ENCODE data around the gene SMCO3.
A peak's percentile ranks its signal among the peaks of the same experiment; 100 is the strongest.

The SMCO3 gene

GRCh38 chr12:14814014-14814413 lies at the start of gene SMCO3:
Gene SMCO3 (minus strand): TSS chr12:14814182. CDS start chr12:14806680, 7,502 bp downstream.
- no peak for DNase-seq

DNA sequence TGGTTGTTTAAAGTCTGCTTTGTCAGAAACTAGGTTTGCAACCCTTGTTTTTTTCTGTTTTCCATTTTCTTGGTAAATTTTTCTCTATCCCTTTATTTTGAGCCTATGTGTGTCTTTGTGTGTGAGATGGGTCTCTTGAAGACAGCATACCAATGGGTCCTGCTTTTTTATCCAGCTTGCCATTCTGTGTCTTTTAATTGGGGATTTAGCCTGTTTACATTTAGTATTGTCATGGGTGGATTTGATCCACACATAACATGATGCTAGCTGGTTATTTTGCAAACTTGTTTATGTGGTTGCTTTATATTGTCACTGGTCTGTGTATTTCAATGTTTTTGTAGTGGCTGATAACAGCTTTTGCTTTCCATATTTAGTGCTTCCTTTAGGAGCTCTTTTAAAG lies 46.5 kb upstream of the SMCO3 start:
- no peak for DNase-seq

GRCh38 chr12:14858513-14858912 lies 44.5 kb upstream of the SMCO3 start:
- DNase-seq, result no peak

- no peak for DNase-seq
Observed at GRCh38 chr12:14854586-14855183, 40.7 kb upstream of the SMCO3 start.

DNA sequence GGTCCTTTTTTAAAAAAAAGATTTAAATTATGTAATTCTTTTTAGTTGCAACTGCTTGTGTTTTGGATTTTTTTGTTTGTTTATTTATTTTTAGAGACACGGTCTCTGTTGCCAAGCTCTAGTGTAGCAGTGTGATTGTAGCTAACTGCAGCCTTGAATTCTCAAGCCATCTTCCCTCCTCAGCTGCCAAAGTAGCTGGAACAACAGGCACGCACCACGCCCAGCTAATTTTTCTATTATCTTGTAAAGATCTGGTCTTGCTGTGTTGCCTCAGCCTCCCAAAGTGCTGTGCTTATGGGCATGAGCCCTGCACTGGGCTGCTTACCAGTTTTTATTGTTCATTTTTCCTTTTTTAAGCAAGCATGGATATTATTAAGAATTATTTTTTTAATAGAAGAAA lies 40.0 kb upstream of the SMCO3 start:
- DNase-seq, result no peak

DNA sequence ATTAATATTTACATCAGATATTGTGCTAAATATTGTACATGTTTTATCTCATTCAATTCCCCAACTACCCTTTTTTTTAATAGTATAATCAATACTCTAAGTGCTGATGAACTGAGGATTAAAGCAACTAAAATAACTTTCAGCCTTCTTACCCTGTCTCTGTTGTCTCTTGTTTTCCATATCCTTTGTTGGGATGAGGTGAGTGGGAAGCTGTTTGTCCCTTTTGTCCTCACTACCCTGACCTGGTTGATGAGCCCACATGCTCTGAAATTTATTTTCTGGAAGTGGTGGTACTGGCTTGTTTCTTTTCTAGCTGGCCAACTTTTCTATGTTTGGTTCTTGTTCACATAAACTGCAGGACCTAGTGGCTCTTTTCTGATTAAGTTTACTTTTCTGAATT lies 38.9 kb upstream of the SMCO3 start:
- no peak for DNase-seq

GRCh38 chr12:14850929-14851663 lies 37.1 kb upstream of the SMCO3 start:
- no peak for DNase-seq

DNA sequence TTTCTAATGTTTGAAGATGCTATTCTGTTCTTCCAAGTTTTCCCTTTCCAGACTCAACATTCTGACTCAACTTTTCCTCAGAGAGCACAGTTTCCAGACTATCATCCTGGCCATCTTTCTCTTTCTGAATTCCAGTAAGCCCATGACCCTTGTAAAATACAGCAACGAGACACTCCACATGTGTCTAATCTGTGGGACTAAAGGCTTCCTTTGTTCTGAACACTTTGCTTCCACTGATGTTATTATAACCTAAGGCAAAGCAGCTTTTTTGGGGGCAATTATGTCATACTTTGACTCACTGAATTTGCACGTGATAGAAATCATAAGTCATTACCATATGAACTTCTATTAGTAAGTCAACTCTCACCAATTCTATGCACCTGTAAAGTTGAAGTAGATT lies 35.7 kb upstream of the SMCO3 start:
- no peak for DNase-seq

DNA sequence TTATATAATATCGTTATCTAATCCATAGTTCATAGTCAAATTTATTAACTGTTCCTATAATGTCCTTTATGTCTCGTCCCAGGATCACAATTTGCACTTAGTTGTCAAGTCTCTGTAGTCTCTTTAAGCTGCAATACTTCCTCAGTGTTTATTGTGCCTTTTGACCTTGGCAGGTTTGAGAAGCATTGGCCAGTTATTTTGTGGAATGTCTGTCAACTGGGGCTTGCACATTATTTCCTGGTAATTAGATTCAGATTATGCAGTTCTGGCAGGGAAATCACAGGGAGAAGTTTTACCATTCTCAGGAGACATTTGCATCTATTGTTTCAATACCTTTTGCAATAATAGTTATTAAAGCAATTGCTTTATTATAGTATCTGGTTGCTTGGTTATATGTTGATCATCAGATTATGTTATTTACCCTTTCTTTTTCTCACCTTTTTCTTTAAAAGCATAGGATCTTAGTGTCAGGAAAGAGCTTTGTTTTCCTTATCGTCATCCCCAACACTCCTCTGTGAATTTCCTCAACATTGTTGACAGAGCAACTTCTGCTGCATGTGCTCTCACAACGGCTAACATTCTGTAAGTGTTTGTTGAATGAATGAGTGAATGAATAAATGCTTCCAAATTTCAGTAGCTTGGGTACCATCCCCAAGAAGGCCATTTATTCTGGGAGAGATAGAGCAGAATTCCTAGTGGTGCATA lies 33.0 kb upstream of the SMCO3 start:
- no peak for DNase-seq

DNA sequence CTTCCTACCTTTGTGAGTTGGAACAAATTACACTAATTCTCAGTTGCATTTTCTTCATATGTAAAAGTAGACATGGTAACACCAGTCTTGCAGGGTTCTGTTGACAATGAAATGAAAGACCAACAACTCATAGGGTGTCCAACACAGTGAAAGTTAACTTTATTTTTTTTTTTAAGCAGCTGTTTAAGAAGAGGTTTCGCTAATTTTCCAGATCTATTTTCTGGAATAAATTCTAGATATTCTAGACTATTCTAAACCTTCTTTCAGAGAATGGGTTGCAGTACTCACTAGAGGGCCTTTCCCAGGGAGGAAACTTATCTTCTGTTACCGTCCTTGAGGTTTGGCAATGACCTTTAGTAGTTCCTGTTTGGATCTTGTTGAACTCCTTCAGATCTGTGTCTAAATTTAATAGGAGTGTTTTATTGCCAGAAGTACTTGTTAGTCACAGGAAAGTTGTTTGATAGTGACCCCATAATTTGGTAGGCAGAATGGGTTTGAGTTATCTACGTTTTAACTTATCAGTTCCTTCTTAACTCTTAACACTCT lies 32.1 kb upstream of the SMCO3 start:
- no peak for DNase-seq

GRCh38 chr12:14845350-14845750 lies 31.4 kb upstream of the SMCO3 start:
- peak; percentile 16 to 43 for DNase-seq

DNA sequence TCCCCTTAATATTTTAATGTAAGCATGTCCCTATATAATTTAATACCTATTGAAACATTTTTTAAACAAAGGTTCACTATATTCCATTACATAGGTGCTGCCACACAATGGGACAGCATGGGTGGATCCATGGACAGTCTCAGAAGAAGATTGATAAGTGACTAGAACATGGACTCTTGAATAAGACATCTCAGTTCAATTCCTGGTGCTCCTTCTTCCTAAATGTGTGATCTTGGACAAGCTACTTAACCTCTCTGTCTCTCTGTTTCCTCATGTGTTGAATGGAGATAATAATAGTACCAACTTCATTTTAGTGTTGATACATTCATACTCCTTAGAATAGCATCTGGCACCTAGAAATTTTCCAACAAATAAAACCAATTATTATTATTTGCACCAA lies 30.4 kb upstream of the SMCO3 start:
- DNase-seq, result no peak

- DNase-seq, result no peak
Observed at GRCh38 chr12:14843425-14843887, 29.5 kb upstream of the SMCO3 start, which contains the start of gene ART4. Gene ART4 (minus strand): TSS chr12:14843526. CDS start chr12:14843113, 413 bp downstream.

DNA sequence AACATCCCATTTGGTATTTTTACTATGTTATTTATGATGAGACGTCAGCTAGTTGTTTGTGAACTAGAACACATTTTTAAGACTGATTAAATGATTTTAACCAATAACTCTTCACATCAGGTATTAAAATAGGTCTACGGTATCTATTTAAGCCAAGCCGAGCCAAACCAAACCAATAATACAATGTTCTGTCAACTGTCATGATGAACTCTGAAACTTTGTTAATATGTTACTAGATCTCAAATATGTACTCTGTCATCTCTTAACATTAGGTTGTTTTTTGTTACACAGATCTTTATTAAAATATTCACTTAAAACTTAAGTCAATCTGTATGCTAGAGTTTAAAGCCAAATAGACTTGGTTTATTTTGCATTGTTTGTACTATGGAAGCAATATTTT lies 28.3 kb upstream of the SMCO3 start:
- no peak for DNase-seq

- DNase-seq, result no peak
Observed at GRCh38 chr12:14841761-14842160, 27.8 kb upstream of the SMCO3 start.

DNA sequence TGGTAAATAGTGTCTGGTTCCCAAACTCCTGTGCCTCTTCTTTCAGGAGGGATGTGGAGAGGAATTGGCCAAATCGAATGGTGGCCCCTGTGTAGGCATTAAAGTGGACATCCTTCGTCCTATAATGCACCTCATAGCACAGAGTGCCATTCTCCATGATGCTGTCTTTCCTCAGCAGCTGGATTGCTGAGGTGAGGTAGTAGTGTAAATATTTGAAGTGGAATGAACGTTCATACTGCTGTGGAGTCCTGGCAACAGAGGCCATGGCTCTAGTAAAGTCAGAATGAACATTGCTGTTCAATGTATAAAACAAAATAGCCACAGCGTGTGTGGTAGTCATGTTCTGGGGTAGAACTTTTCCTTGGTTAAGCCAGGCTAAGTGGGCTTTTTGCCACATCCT lies 26.6 kb upstream of the SMCO3 start:
- DNase-seq, result no peak

GRCh38 chr12:14839262-14839661 lies 25.3 kb upstream of the SMCO3 start:
- DNase-seq, result no peak

DNA sequence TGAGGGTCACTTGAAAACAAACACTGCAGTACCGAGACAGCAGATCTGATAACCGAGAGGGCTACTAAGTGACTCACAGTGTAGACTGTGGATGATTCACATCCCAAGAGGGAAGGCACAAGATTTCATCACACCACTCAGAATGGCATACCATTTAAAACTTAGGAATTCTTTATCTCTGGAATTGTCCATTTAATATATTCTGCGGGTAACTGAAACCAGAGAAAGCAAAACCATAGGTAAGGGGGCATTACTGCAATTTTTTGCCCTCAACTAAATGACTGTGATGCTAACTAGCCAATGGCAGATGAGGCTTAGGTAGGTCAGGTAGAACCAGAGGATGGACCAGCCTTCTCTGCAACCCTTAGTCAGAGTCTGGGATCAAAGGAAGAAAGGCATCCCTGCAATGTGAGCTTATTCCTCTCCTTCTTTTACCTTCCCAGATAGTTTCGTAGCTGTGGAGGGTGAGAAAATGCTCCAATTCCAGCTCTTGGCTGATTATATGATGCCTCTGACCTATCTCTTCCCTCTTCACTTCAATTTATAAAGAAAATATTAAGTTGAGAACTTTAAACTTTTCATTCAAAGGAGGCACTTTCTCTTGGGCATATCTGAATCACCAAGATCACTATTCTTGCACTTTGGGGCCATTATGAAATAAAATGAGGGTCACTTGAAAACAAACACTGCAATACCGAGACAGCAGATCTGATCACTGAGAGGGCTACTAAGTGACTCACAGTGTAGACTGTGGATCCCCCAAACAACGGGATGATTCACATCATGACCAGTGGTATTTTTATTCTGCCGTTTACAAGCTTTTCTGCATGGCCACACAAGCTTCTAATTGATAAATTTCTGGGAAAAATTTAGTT lies 22.6 kb upstream of the SMCO3 start:
- no peak for DNase-seq

GRCh38 chr12:14834509-14834908 lies 20.5 kb upstream of the SMCO3 start:
- DNase-seq, result no peak

GRCh38 chr12:14833952-14834351 lies 20.0 kb upstream of the SMCO3 start:
- DNase-seq, result no peak

- no peak for DNase-seq
Observed at GRCh38 chr12:14833336-14833735, 19.4 kb upstream of the SMCO3 start.

- DNase-seq, result no peak
Observed at GRCh38 chr12:14828892-14829291, 14.9 kb upstream of the SMCO3 start.

GRCh38 chr12:14827043-14827442 lies 13.1 kb upstream of the SMCO3 start:
- DNase-seq, result no peak

All from stimulated activated CD4-positive, alpha-beta T cell treated with anti-CD3 and anti-CD28 coated beads, Interleukin-2, amount 100 ng/mL, for 24 hours (primary cell).